SU-DHL-6 (cell line): Measurements from ENCODE around the gene UQCR11.

Source experiments
- H2AFZ ChIP-seq: fragments of 200-600 bp; sonication (generic); 2 replicates; pipeline ENCODE4 v1.6.1; 2014; ENCODE audit warnings: low read depth, mild to moderate bottlenecking, moderate library complexity, mixed read lengths, antibody characterized with exemption, low read length; ENCODE audit not compliant: severe bottlenecking
- H3F3A ChIP-seq: fragments of 200-600 bp; shearing (Covaris generic); 2 replicates; pipeline ENCODE4 v1.6.0; 2016; ENCODE audit warnings: antibody characterized with exemption, mild to moderate bottlenecking; ENCODE audit not compliant: insufficient read depth
- H3K27ac ChIP-seq: fragments of 200-600 bp; sonication (generic); 2 replicates; pipeline ENCODE4 v1.5.1; 2016; ENCODE audit warnings: low read depth, mild to moderate bottlenecking, low read length, moderate library complexity, mixed read lengths
- H3K27me3 ChIP-seq: fragments of 200-600 bp; sonication (generic), shearing (Covaris generic); 2 replicates; pipeline ENCODE4 v1.6.0; 2014; ENCODE audit warnings: mild to moderate bottlenecking, low read length
- H3K36me3 ChIP-seq: fragments of 200-600 bp; sonication (generic); 2 replicates; pipeline ENCODE4 v1.6.1; 2014; ENCODE audit warnings: mild to moderate bottlenecking, low read length, mixed read lengths
- H3K4me2 ChIP-seq: fragments of 300-600, 200-600 bp; shearing (Covaris generic), sonication (generic); 2 replicates; pipeline ENCODE4 v1.6.0; 2014; ENCODE audit warnings: low read length, low read depth, mild to moderate bottlenecking; ENCODE audit not compliant: poor library complexity, severe bottlenecking
- H3K4me3 ChIP-seq: fragments of 200-600 bp; sonication (generic); 2 replicates; pipeline ENCODE4 v1.5.1; 2014; ENCODE audit warnings: antibody characterized with exemption, low read length, mild to moderate bottlenecking, mixed read lengths; ENCODE audit not compliant: insufficient read depth, poor library complexity, severe bottlenecking
- H3K79me2 ChIP-seq: fragments of 200-600 bp; sonication (generic); 2 replicates; pipeline ENCODE4 v1.6.1; 2014; ENCODE audit warnings: mild to moderate bottlenecking, low read length, moderate library complexity; ENCODE audit not compliant: insufficient read depth
- H3K9ac ChIP-seq: fragments of 200-600 bp; sonication (generic); 2 replicates; pipeline ENCODE4 v1.7.0; 2014; ENCODE audit warnings: mild to moderate bottlenecking, low read length
- H3K9me2 ChIP-seq: fragments of 200-600 bp; sonication (generic); replicated peaks from 2 replicates; pipeline ENCODE4 v1.6.1; 2014; ENCODE audit warnings: low read length; ENCODE audit not compliant: insufficient read depth
- H3K9me3 ChIP-seq: fragments of 200-600 bp; sonication (generic); 2 replicates; pipeline ENCODE4 v1.6.1; 2014; ENCODE audit warnings: low read length, mixed read lengths; ENCODE audit not compliant: insufficient read depth
- H4K20me1 ChIP-seq: fragments of 200-600 bp; sonication (generic); 2 replicates; pipeline ENCODE4 v1.6.1; 2014; ENCODE audit warnings: low read depth, mild to moderate bottlenecking, antibody characterized with exemption, low read length, moderate library complexity, mixed read lengths
- EZH2phosphoT487 ChIP-seq: fragments of 200-600 bp; sonication (generic), shearing (Covaris generic); conservative IDR thresholded peaks from 2 replicates; pipeline ENCODE4 v1.6.1; 2018; ENCODE audit warnings: mild to moderate bottlenecking, antibody characterized with exemption, low read length, moderate library complexity, mixed read lengths
- TF ChIP-seq, protein P1 (sequence below): fragments of 200-600 bp; sonication (generic); IDR thresholded peaks from one replicate; pipeline ENCODE4 v1.5.1; 2017; ENCODE audit warnings: antibody characterized with exemption, mild to moderate bottlenecking, low read length, moderate library complexity; ENCODE audit not compliant: insufficient read depth, poor library complexity, severe bottlenecking

UQCR11 gene

DNA sequence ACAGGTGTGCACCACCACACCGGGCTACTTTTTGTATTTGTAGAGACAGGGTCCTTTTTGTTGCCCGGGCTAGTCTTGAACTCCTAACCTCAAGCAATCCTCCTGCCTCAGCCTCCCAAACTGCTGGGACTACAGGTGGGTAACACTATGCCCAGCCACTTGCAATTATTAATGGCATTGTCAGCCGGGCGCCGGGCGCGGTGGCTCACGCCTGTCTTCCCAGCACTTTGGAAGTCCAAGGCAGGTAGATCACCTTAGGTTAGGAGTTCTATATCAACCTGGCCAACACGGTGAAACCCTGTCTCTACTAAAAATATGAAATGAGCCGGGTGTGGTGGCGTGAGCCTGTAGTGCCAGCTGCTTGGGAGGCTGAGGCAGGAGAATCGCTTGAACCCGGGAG is 34.4 kb downstream of the UQCR11 start:
- H3K4me2 ChIP-seq = no peak overlapping the region
- H3K9me2 ChIP-seq = no peaks in the 10 kb centered on the region
- no peak overlapping the region for H3K27ac ChIP-seq
- no peak overlapping the region for H2AFZ ChIP-seq
- no peaks in the 10 kb centered on the region for H3K27me3 ChIP-seq
- H3K9me3 ChIP-seq = 0 out of 2 replicates have a peak, but pooled peaks cover 3% of the 10 kb centered on the region
- 0 out of 2 replicates have a peak, but pooled peaks cover 4% of the 10 kb centered on the region for H3F3A ChIP-seq
- H4K20me1 ChIP-seq = no peaks in the 10 kb centered on the region
- H3K4me3 ChIP-seq = no peak overlapping the region
- H3K9ac ChIP-seq = no peak overlapping the region
- no peaks in the 10 kb centered on the region for H3K36me3 ChIP-seq
- no peak for TF ChIP-seq EZH2phosphoT487
- TF ChIP-seq, protein P1, sequence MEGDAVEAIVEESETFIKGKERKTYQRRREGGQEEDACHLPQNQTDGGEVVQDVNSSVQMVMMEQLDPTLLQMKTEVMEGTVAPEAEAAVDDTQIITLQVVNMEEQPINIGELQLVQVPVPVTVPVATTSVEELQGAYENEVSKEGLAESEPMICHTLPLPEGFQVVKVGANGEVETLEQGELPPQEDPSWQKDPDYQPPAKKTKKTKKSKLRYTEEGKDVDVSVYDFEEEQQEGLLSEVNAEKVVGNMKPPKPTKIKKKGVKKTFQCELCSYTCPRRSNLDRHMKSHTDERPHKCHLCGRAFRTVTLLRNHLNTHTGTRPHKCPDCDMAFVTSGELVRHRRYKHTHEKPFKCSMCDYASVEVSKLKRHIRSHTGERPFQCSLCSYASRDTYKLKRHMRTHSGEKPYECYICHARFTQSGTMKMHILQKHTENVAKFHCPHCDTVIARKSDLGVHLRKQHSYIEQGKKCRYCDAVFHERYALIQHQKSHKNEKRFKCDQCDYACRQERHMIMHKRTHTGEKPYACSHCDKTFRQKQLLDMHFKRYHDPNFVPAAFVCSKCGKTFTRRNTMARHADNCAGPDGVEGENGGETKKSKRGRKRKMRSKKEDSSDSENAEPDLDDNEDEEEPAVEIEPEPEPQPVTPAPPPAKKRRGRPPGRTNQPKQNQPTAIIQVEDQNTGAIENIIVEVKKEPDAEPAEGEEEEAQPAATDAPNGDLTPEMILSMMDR = no peak
- no peaks in the 10 kb centered on the region for H3K79me2 ChIP-seq

DNA sequence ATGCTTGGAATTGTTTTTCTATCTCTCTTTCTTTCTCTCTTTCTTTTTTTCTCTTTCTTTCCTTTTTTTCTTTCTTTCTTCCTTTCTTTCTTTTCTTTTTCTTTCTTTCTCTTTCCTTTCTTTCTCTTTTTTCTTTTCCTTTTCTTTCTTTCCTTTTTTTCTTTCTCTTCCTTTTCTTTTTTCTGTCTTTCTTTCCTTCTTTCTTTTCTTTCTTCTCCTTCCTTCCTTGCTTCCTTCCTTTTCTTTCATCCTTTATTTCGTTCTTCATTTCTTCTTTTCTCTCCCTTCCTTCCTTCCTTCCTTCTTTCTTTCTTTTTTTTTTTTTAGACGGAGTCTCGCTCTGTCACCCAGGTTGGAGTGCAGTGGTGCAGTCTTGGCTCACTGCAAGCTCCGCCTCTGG is 35.3 kb downstream of the UQCR11 start:
- no peak overlapping the region for H3K4me2 ChIP-seq
- no peak overlapping the region for H3K27ac ChIP-seq
- no peak overlapping the region for H3K9ac ChIP-seq
- H3K36me3 ChIP-seq = no peaks in the 10 kb centered on the region
- no peaks in the 10 kb centered on the region for H3K27me3 ChIP-seq
- H4K20me1 ChIP-seq = no peaks in the 10 kb centered on the region
- H2AFZ ChIP-seq = no peak overlapping the region
- no peaks in the 10 kb centered on the region for H3K9me2 ChIP-seq
- H3K4me3 ChIP-seq = no peak overlapping the region
- no peaks in the 10 kb centered on the region for H3K79me2 ChIP-seq
- 0 out of 2 replicates have a peak, but pooled peaks cover 4% of the 10 kb centered on the region for H3F3A ChIP-seq
- TF ChIP-seq, protein P1 = no peak
- TF ChIP-seq EZH2phosphoT487 = no peak
- H3K9me3 ChIP-seq = 0 out of 2 replicates have a peak, but pooled peaks cover 3% of the 10 kb centered on the region

DNA sequence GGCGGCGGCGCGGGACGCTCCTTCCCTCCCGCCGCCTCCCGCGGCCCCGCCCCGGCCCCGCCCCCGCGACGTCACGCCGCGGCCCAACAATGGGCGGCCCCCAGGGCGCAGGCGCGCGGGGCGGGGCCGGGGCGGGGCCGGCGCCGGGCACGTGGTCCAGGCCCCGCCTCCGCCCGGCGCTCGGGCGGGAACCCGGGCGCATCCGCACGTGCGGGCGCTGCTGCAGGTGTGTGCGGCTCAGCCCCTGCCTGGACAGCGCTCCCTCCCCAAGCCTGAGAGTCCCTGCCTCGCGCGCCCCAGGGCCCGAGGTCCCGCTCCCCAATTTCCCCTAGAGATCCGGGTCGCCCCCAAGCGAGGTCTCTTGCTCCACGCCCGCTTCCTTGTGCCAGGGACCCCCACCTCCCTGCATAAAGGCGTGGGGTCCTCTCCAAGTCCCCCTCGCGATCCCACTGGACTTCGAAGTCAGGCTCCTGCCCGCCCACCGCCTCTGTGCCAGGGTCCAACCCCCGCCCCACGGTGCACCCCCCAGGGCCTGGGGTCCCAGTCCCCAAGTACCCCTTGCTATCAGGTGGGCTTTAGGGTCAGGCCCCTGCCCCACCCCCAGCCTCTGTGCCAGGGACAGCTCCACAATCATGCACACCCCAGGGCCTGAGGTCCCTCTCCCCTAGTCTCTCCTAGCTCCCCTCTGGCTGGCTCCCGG is 36.8 kb downstream of the UQCR11 start, which contains the start of gene MEX3D:
Gene MEX3D, minus strand, starts transcription at position 6 of the 700 bp plus-strand sequence. CDS start 267 bp downstream, outside the sequence.
- Histone ChIP-seq H3K79me2 (no peaks in the 10 kb centered on the region), H3K9ac (no peak within 1 kb of the TSS), H3K4me3 (peak within 1 kb of the TSS; percentile 10), H3K9me2 (no peaks in the 10 kb centered on the region), H3K27me3 (no peaks in the 10 kb centered on the region), H3K27ac (no peak within 1 kb of the TSS), H2AFZ (no peak within 1 kb of the TSS), H3K9me3 (0 out of 2 replicates have a peak, but pooled peaks cover 3% of the 10 kb centered on the region), H4K20me1 (no peaks in the 10 kb centered on the region), H3F3A (0 out of 2 replicates have a peak, but pooled peaks cover 4% of the 10 kb centered on the region), H3K4me2 (peak within 1 kb of the TSS; percentile 30), H3K36me3 (no peaks in the 10 kb centered on the region)
- no peak for TF ChIP-seq EZH2phosphoT487
- TF ChIP-seq, protein P1 = no peak
